ENCODE measurements around the gene DCTPP1.
A peak's percentile ranks its signal among the peaks of the same experiment; 100 is the strongest.

Gene DCTPP1

DNA sequence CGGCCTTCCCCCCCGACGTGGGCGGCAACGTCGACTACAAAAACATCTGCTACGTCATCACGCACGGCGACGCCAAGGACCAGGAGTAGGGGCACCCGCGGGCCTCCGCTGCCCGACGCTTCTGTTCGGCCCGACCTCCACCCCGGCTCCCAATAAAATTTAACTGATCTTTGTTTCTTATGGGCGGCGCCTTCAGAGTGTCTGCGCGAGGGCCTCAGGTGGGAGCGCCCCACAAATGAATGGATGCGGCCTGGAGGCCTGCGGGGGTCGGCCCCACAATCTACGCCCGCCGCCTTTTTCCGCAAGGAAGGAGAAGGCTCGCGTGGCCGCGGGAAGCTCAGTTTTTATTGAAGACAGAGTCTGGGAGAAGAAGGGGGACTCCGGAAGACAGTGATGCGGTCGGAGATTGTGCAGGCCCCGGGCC is 52.0 kb downstream of the DCTPP1 start:
- H2BK5ac ChIP-seq (ENCODE audit: low read depth, low read length, poor library complexity, severe bottlenecking) = peak overlapping the region; percentile 84
- H3K4ac ChIP-seq (ENCODE audit: low read depth in 1 of 2, low read length in 2 of 2) = peak overlapping the region; percentile 67 to 93
- peak overlapping the region in 1 of 2 experiments; percentile 76 for H3K14ac ChIP-seq (ENCODE audit: low read length in 2 of 2)
- peaks cover 7% of the 10 kb centered on the region in 2 experiments for H3K36me3 ChIP-seq (ENCODE audit: control insufficient read depth in 1 of 2, insufficient read depth in 2 of 2, low read depth in 1 of 2, low read length in 2 of 2)
- peak overlapping the region; percentile 99 for H2BK120ac ChIP-seq (ENCODE audit: low read depth, low read length)
- no peak overlapping the region for H2AK5ac ChIP-seq (ENCODE audit: low read length, severe bottlenecking)
- H3K27ac ChIP-seq (ENCODE audit: low read length, poor library complexity, severe bottlenecking) = peak overlapping the region; percentile 99
- H3K23ac ChIP-seq (ENCODE audit: low read length in 2 of 2) = peak overlapping the region in 1 of 2 experiments; percentile 96
- peak overlapping the region; percentile 86 for H2BK15ac ChIP-seq (ENCODE audit: low read depth, poor library complexity, severe bottlenecking)
- peak overlapping the region; percentile 88 for H4K91ac ChIP-seq (ENCODE audit: low read length)
- H3K4me3 ChIP-seq (ENCODE audit: insufficient read depth in 1 of 2, low read depth in 1 of 2, low read length in 2 of 2) = peak overlapping the region; percentile 57 to 78
- H3K4me2 ChIP-seq (ENCODE audit: low read length, poor library complexity, severe bottlenecking) = peak overlapping the region; percentile 89
- H3K18ac ChIP-seq (ENCODE audit: low read depth in 1 of 2, low read length in 2 of 2) = peak overlapping the region; percentile 93 to 99
- peaks cover 18% of the 10 kb centered on the region for H3K4me1 ChIP-seq (ENCODE audit: control insufficient read depth, insufficient read depth, low read depth, low read length)
- H3K27me3 ChIP-seq (ENCODE audit: control insufficient read depth in 1 of 2, insufficient read depth in 1 of 2, low read length in 2 of 2) = no peaks in the 10 kb centered on the region
- no peak overlapping the region for H2BK12ac ChIP-seq (ENCODE audit: low read length in 2 of 2)
- DNase-seq = peak; percentile 90
- peak overlapping the region; percentile 94 for H4K8ac ChIP-seq (ENCODE audit: low read length)
- H3K9ac ChIP-seq (ENCODE audit: low read length) = peak overlapping the region; percentile 97
- WGBS = under 1% methylated on average over 36 of the region's 39 CpGs
- H2AFZ ChIP-seq (ENCODE audit: low read depth, low read length) = no peak overlapping the region
- H3K79me1 ChIP-seq (replicated peaks; ENCODE audit: low read length, poor library complexity, severe bottlenecking) = peaks cover 8% of the 10 kb centered on the region
- H3K9me3 ChIP-seq (ENCODE audit: control insufficient read depth, low read length) = no peaks in the 10 kb centered on the region

DNA sequence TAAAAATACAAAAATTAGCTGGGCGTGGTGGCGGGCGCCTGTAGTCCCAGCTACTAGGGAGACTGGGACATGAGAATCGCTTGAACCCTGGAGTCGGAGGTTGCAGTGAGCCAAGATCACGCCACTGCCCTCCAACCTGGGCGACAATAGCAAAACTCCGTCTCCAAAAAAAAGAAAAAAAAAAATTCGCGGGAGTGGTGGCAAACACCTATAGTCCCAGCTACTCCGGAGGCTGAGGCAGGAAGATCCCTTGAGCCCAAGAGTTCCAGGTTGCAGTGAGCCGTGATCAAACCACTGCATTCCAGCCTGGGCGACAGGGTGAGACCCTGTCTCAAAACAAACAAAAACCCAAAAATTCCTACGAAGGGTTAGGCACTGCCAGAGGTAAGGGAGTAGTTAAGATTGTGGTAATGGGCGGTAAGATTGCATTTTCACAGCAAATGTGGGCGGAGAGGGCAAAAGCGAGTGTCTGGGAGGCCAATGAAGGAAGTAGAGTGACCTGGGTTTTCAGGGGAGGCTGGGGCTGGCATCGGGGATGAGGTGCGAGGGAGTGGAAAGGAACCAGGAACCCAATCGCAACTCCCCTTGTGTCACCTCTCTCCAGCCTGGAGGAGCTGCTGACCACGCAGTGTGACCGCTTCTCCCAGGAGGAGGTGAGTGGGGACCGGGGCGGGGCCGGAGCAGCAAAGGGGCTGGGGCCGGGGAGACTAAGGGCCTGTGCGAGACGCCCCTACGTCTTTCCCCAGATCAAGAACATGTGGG is 52.6 kb downstream of the DCTPP1 start:
- Histone ChIP-seq H3K4me2 (ENCODE audit: low read length, poor library complexity, severe bottlenecking) (peak overlapping the region; percentile 89), H3K18ac (ENCODE audit: low read depth in 1 of 2, low read length in 2 of 2) (peak overlapping the region; percentile 93 to 99), H3K36me3 (ENCODE audit: control insufficient read depth in 1 of 2, insufficient read depth in 2 of 2, low read depth in 1 of 2, low read length in 2 of 2) (peaks cover 7% of the 10 kb centered on the region in 2 experiments), H3K79me1 (replicated peaks; ENCODE audit: low read length, poor library complexity, severe bottlenecking) (peaks cover 8% of the 10 kb centered on the region), H2BK15ac (ENCODE audit: low read depth, poor library complexity, severe bottlenecking) (peak overlapping the region; percentile 92), H4K8ac (ENCODE audit: low read length) (peak overlapping the region; percentile 94), H3K4me1 (ENCODE audit: control insufficient read depth, insufficient read depth, low read depth, low read length) (peaks cover 18% of the 10 kb centered on the region), H2AFZ (ENCODE audit: low read depth, low read length) (peak overlapping the region; percentile 60), H2BK12ac (ENCODE audit: low read length in 2 of 2) (peak overlapping the region in 1 of 2 experiments; percentile 69), H3K14ac (ENCODE audit: low read length in 2 of 2) (peak overlapping the region in 1 of 2 experiments; percentile 26), H3K4ac (ENCODE audit: low read depth in 1 of 2, low read length in 2 of 2) (peak overlapping the region; percentile 67 to 75), H3K27me3 (ENCODE audit: control insufficient read depth in 1 of 2, insufficient read depth in 1 of 2, low read length in 2 of 2) (no peaks in the 10 kb centered on the region), H2BK120ac (ENCODE audit: low read depth, low read length) (no peak overlapping the region), H4K91ac (ENCODE audit: low read length) (peak overlapping the region; percentile 88), H3K9ac (ENCODE audit: low read length) (peak overlapping the region; percentile 97), H3K23ac (ENCODE audit: low read length in 2 of 2) (no peak overlapping the region), H2BK5ac (ENCODE audit: low read depth, low read length, poor library complexity, severe bottlenecking) (peak overlapping the region; percentile 84), H3K27ac (ENCODE audit: low read length, poor library complexity, severe bottlenecking) (peak overlapping the region; percentile 99), H2AK5ac (ENCODE audit: low read length, severe bottlenecking) (peak overlapping the region; percentile 50), H3K4me3 (ENCODE audit: insufficient read depth in 1 of 2, low read depth in 1 of 2, low read length in 2 of 2) (peak overlapping the region; percentile 57 to 78), H3K9me3 (ENCODE audit: control insufficient read depth, low read length) (no peaks in the 10 kb centered on the region)
- WGBS = 47% methylated on average over 29 of the region's 29 CpGs
- no peak for DNase-seq

DNA sequence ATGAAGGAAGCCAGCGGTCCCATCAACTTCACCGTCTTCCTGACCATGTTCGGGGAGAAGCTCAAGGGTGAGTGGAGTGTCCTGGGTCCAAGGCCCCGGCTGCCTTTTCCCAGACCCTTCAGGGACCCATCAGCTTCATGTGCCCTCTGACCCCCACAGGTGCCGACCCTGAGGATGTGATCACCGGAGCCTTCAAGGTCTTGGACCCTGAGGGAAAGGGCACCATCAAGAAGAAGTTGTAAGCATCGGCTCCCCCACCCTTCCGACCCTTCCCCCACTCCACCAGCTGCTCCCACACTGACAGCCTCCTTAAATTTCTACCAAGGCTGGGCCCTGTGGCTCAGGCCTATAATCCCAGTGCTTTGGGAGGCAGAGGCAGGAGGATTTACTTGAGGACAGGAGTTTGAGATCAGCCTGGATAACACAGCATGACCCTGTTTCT is 53.3 kb downstream of the DCTPP1 start:
- 98% methylated on average over 6 of the region's 8 CpGs for WGBS

DNA sequence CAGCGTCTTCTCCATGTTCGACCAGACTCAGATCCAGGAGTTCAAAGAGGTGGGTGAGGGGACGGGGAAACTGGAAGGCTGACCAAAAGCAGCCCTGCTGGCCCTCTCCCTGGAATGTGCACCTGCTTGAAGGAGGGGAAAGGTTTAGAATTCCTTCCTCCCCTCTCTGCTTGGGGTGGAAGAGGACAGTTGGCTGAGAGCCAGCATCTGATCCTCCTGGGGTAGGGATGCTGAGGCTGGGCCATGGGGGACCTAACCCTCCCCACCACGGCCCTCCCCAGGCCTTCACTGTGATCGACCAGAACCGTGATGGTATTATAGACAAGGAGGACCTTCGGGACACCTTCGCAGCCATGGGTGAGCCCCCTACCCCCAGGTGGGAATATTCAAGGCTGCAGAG is 54.0 kb downstream of the DCTPP1 start:
- H3K14ac ChIP-seq (ENCODE audit: low read length in 2 of 2) = no peak overlapping the region
- no peak overlapping the region for H4K91ac ChIP-seq (ENCODE audit: low read length)
- H3K4me3 ChIP-seq (ENCODE audit: insufficient read depth in 1 of 2, low read depth in 1 of 2, low read length in 2 of 2) = no peak overlapping the region
- no peak overlapping the region for H3K18ac ChIP-seq (ENCODE audit: low read depth in 1 of 2, low read length in 2 of 2)
- H3K79me1 ChIP-seq (replicated peaks; ENCODE audit: low read length, poor library complexity, severe bottlenecking) = peaks cover 6% of the 10 kb centered on the region
- H3K9ac ChIP-seq (ENCODE audit: low read length) = no peak overlapping the region
- peak overlapping the region in 1 of 2 experiments; percentile 10 for H2BK12ac ChIP-seq (ENCODE audit: low read length in 2 of 2)
- no peak overlapping the region for H3K4me2 ChIP-seq (ENCODE audit: low read length, poor library complexity, severe bottlenecking)
- H3K4ac ChIP-seq (ENCODE audit: low read depth in 1 of 2, low read length in 2 of 2) = no peak overlapping the region
- peaks cover 14% of the 10 kb centered on the region for H3K4me1 ChIP-seq (ENCODE audit: control insufficient read depth, insufficient read depth, low read depth, low read length)
- DNase-seq = no peak
- no peaks in the 10 kb centered on the region for H3K9me3 ChIP-seq (ENCODE audit: control insufficient read depth, low read length)
- peak overlapping the region; percentile 80 for H2AK5ac ChIP-seq (ENCODE audit: low read length, severe bottlenecking)
- peak overlapping the region; percentile 75 for H2BK15ac ChIP-seq (ENCODE audit: low read depth, poor library complexity, severe bottlenecking)
- H4K8ac ChIP-seq (ENCODE audit: low read length) = no peak overlapping the region
- H3K36me3 ChIP-seq (ENCODE audit: control insufficient read depth in 1 of 2, insufficient read depth in 2 of 2, low read depth in 1 of 2, low read length in 2 of 2) = peaks cover 0 to 7% of the 10 kb centered on the region in 2 experiments
- 97% methylated on average over 8 of the region's 8 CpGs for WGBS
- no peaks in the 10 kb centered on the region for H3K27me3 ChIP-seq (ENCODE audit: control insufficient read depth in 1 of 2, insufficient read depth in 1 of 2, low read length in 2 of 2)
- no peak overlapping the region for H2AFZ ChIP-seq (ENCODE audit: low read depth, low read length)
- H3K23ac ChIP-seq (ENCODE audit: low read length in 2 of 2) = no peak overlapping the region
- no peak overlapping the region for H2BK120ac ChIP-seq (ENCODE audit: low read depth, low read length)
- H2BK5ac ChIP-seq (ENCODE audit: low read depth, low read length, poor library complexity, severe bottlenecking) = no peak overlapping the region
- H3K27ac ChIP-seq (ENCODE audit: low read length, poor library complexity, severe bottlenecking) = no peak overlapping the region

More for the DNA sequence above, 53.3 kb downstream of the DCTPP1 start:
- Histone ChIP-seq H3K18ac (ENCODE audit: low read depth in 1 of 2, low read length in 2 of 2) (no peak overlapping the region), H3K27me3 (ENCODE audit: control insufficient read depth in 1 of 2, insufficient read depth in 1 of 2, low read length in 2 of 2) (no peaks in the 10 kb centered on the region), H3K9ac (ENCODE audit: low read length) (no peak overlapping the region), H2BK120ac (ENCODE audit: low read depth, low read length) (no peak overlapping the region), H3K4me2 (ENCODE audit: low read length, poor library complexity, severe bottlenecking) (no peak overlapping the region), H3K4ac (ENCODE audit: low read depth in 1 of 2, low read length in 2 of 2) (peak overlapping the region; percentile 19 to 57), H4K91ac (ENCODE audit: low read length) (no peak overlapping the region), H2BK12ac (ENCODE audit: low read length in 2 of 2) (peak overlapping the region in 1 of 2 experiments; percentile 75), H3K23ac (ENCODE audit: low read length in 2 of 2) (no peak overlapping the region), H2BK5ac (ENCODE audit: low read depth, low read length, poor library complexity, severe bottlenecking) (no peak overlapping the region), H4K8ac (ENCODE audit: low read length) (peak overlapping the region; percentile 29), H3K36me3 (ENCODE audit: control insufficient read depth in 1 of 2, insufficient read depth in 2 of 2, low read depth in 1 of 2, low read length in 2 of 2) (peaks cover 6 to 7% of the 10 kb centered on the region in 2 experiments), H2AK5ac (ENCODE audit: low read length, severe bottlenecking) (no peak overlapping the region), H3K4me1 (ENCODE audit: control insufficient read depth, insufficient read depth, low read depth, low read length) (peaks cover 15% of the 10 kb centered on the region), H3K9me3 (ENCODE audit: control insufficient read depth, low read length) (no peaks in the 10 kb centered on the region), H3K27ac (ENCODE audit: low read length, poor library complexity, severe bottlenecking) (no peak overlapping the region), H2AFZ (ENCODE audit: low read depth, low read length) (no peak overlapping the region), H2BK15ac (ENCODE audit: low read depth, poor library complexity, severe bottlenecking) (peak overlapping the region; percentile 39), H3K14ac (ENCODE audit: low read length in 2 of 2) (no peak overlapping the region), H3K4me3 (ENCODE audit: insufficient read depth in 1 of 2, low read depth in 1 of 2, low read length in 2 of 2) (no peak overlapping the region), H3K79me1 (replicated peaks; ENCODE audit: low read length, poor library complexity, severe bottlenecking) (peaks cover 8% of the 10 kb centered on the region)
- DNase-seq = no peak

All from mesenchymal stem cell (in vitro differentiated cells and primary cell).